Epidermal melanocyte (primary cell): ENCODE results near the gene MAP7D2.

ENCODE experiments used
- DNase-seq: peaks from one replicate; pipeline ENCODE4 v3.0.0; 2011; ENCODE audit warnings: low spot score; ENCODE audit not compliant: insufficient read length

Gene MAP7D2

GRCh38 chrX:20116087-20116576 is 575 bp downstream of the MAP7D2 start:
- DNase-seq = no peak

- no peak for DNase-seq
Measured at GRCh38 chrX:20112022-20112774, 4.5 kb downstream of the MAP7D2 start.

- no peak for DNase-seq
Measured at GRCh38 chrX:20111271-20111670, 5.4 kb downstream of the MAP7D2 start.

- no peak for DNase-seq
Measured at GRCh38 chrX:20101934-20102581, 14.6 kb downstream of the MAP7D2 start.

GRCh38 chrX:20091499-20091898 is 25.2 kb downstream of the MAP7D2 start:
- DNase-seq = no peak

GRCh38 chrX:20089845-20090244 is 26.9 kb downstream of the MAP7D2 start:
- DNase-seq = no peak

GRCh38 chrX:20080277-20080676 is 36.4 kb downstream of the MAP7D2 start:
- no peak for DNase-seq

- no peak for DNase-seq
Measured at GRCh38 chrX:20071511-20072079, 45.1 kb downstream of the MAP7D2 start.

GRCh38 chrX:20067709-20068561 is 48.8 kb downstream of the MAP7D2 start:
- DNase-seq = peak; percentile 37

GRCh38 chrX:20066968-20067708 is 49.6 kb downstream of the MAP7D2 start:
- DNase-seq = no peak

GRCh38 chrX:20063716-20064351 is 52.9 kb downstream of the MAP7D2 start:
- no peak for DNase-seq

GRCh38 chrX:20063153-20063552 is 53.6 kb downstream of the MAP7D2 start:
- no peak for DNase-seq

- DNase-seq = no peak
Measured at GRCh38 chrX:20061855-20062254, 54.9 kb downstream of the MAP7D2 start.

GRCh38 chrX:20060961-20061748 is 55.6 kb downstream of the MAP7D2 start:
- no peak for DNase-seq

GRCh38 chrX:20059467-20060128 is 57.1 kb downstream of the MAP7D2 start:
- DNase-seq = no peak

- DNase-seq = no peak
Measured at GRCh38 chrX:20057479-20057878, 59.2 kb downstream of the MAP7D2 start.

GRCh38 chrX:20056704-20057103 is 60.0 kb downstream of the MAP7D2 start:
- DNase-seq = no peak

GRCh38 chrX:20053537-20053936 is 63.2 kb downstream of the MAP7D2 start:
- DNase-seq = no peak

GRCh38 chrX:20046864-20047263 is 69.8 kb downstream of the MAP7D2 start:
- DNase-seq = no peak
